SK-N-MC (cell line): Measurements from ENCODE around the gene CAMTA1.

ENCODE experiments used
- EZH2 ChIP-seq: fragments of 200-600 bp; sonication (generic); IDR thresholded peaks from one replicate; pipeline ENCODE4 v1.6.1; 2017; ENCODE audit warnings: antibody characterized with exemption
- POLR2AphosphoS5 ChIP-seq: IDR thresholded peaks from 2 replicates; pipeline ENCODE4 v1.6.1; 2012; ENCODE audit warnings: mild to moderate bottlenecking, low read depth, low read length, borderline replicate concordance

GRCh38 chr1:7540816-7541215 lies 755.6 kb downstream of the CAMTA1 start:
- TF ChIP-seq POLR2AphosphoS5 (no peak), EZH2 (no peak)
